SJSA1 (cell line): ENCODE measurements around the gene ZFAND4. TPM values are rescaled to one million over a fixed set of nuclear protein-coding genes. Genes with fewer than 3 reads are reported as not detected.
"Not testable (repeated sequence)": the region's sequence is repeated elsewhere in the genome, so short reads cannot be mapped to it uniquely, and the experiment has no call there.

ENCODE experiments used
- DNase-seq, 2 experiments: peaks; one replicate each; pipeline ENCODE4 v3.0.0-alpha.2; 2015 to 2020; ENCODE audit warnings: low spot score in 2 of 2, low read depth in 1 of 2
- H3K27ac ChIP-seq: fragments of 250-450 bp; sonication (Bioruptor Pico); 2 replicates; pipeline ENCODE4 v1.5.1; 2020; ENCODE audit warnings: mild to moderate bottlenecking, moderate library complexity
- H3K27me3 ChIP-seq: fragments of 250-450 bp; sonication (Bioruptor Pico); replicated peaks from 2 replicates; pipeline ENCODE4 v1.5.1; 2020; ENCODE audit warnings: mild to moderate bottlenecking, moderate library complexity
- H3K36me3 ChIP-seq: fragments of 250-450 bp; sonication (Bioruptor Pico); 2 replicates; pipeline ENCODE4 v1.5.1; 2020; ENCODE audit warnings: mild to moderate bottlenecking
- H3K4me1 ChIP-seq: fragments of 250-450 bp; sonication (Bioruptor Pico); replicated peaks from 2 replicates; pipeline ENCODE4 v1.6.1; 2021; ENCODE audit warnings: mild to moderate bottlenecking
- H3K4me3 ChIP-seq: fragments of 250-450 bp; sonication (Bioruptor Pico); 2 replicates; pipeline ENCODE4 v1.5.1; 2020; ENCODE audit warnings: mild to moderate bottlenecking
- H3K9me3 ChIP-seq: fragments of 250-450 bp; sonication (Bioruptor Pico); replicated peaks from 2 replicates; pipeline ENCODE4 v1.5.1; 2020; ENCODE audit warnings: mild to moderate bottlenecking
- total RNA-seq: library from RNA; depleted of rRNA; stranded (reverse); fragments of >200 nt; shearing (Covaris generic); gene quantifications from 2 replicates; pipeline ENCODE4 v1.2.3, GENCODE V29; 2014; rRNA removed

The ZFAND4 gene
- total RNA-seq, 1 experiment from 2014 or later = 15.1 TPM

GRCh38 chr10:45575032-45575761 is 97.4 kb downstream of the ZFAND4 start:
- not testable (repeated sequence) for H3K4me1 ChIP-seq, DNase-seq, H3K9me3 ChIP-seq

GRCh38 chr10:45569471-45569870 is 103.1 kb downstream of the ZFAND4 start:
- no peaks in the 10 kb centered on the region for H3K9me3 ChIP-seq
- DNase-seq = no peak

More at GRCh38 chr10:45575032-45575761, 97.4 kb downstream of the ZFAND4 start:
- not testable (repeated sequence) for H3K36me3 ChIP-seq, H3K4me3 ChIP-seq, H3K27ac ChIP-seq, H3K27me3 ChIP-seq

GRCh38 chr10:45566415-45566814 is 106.2 kb downstream of the ZFAND4 start:
- H3K9me3 ChIP-seq = no peaks in the 10 kb centered on the region
- H3K27ac ChIP-seq = no peak overlapping the region
- H3K4me1 ChIP-seq = no peaks in the 10 kb centered on the region
- H3K27me3 ChIP-seq = 0 out of 2 replicates have a peak, but pooled peaks cover 5% of the 10 kb centered on the region
- no peak for DNase-seq
- H3K4me3 ChIP-seq = no peak overlapping the region
- H3K36me3 ChIP-seq = no peaks in the 10 kb centered on the region

More at GRCh38 chr10:45569471-45569870, 103.1 kb downstream of the ZFAND4 start:
- no peaks in the 10 kb centered on the region for H3K36me3 ChIP-seq
- no peak overlapping the region for H3K27ac ChIP-seq
- no peak overlapping the region for H3K4me3 ChIP-seq
- H3K4me1 ChIP-seq = no peaks in the 10 kb centered on the region
- 0 out of 2 replicates have a peak, but pooled peaks cover 5% of the 10 kb centered on the region for H3K27me3 ChIP-seq

Other genes starting within 250 kb of the ZFAND4 start
- gene WASHC2C, start 54.5 kb upstream of the ZFAND4 start, total RNA-seq = 21.6 and 24.0 TPM in 2 replicates
- 13.0 and 15.9 TPM in 2 replicates for gene AGAP4, start 174.7 kb upstream of the ZFAND4 start, total RNA-seq